HAP-1 (cell line): ENCODE data around the gene E2F2.

ENCODE experiments used
- DNase-seq, 2 experiments: peaks; one replicate each; pipeline ENCODE4 v3.0.0-alpha.2; 2016 to 2020; ENCODE audit warnings: low spot score in 2 of 2
- H3K27me3 ChIP-seq: fragments of 250-450 bp; sonication (Bioruptor Pico); 2 replicates; pipeline ENCODE4 v1.5.1; 2020; ENCODE audit warnings: low read depth, mild to moderate bottlenecking, moderate library complexity
- H3K36me3 ChIP-seq: fragments of 250-450 bp; sonication (Bioruptor Pico); replicated peaks from 2 replicates; pipeline ENCODE4 v1.5.1; 2020; ENCODE audit warnings: mild to moderate bottlenecking
- H3K4me1 ChIP-seq: fragments of 250-450 bp; sonication (Bioruptor Pico); 2 replicates; pipeline ENCODE4 v1.5.1; 2020; ENCODE audit warnings: mild to moderate bottlenecking
- H3K4me3 ChIP-seq: fragments of 250-450 bp; sonication (Bioruptor Pico); 2 replicates; pipeline ENCODE4 v1.5.1; 2020; ENCODE audit warnings: mild to moderate bottlenecking, moderate library complexity
- H3K9me3 ChIP-seq: fragments of 250-450 bp; sonication (Bioruptor Pico); 2 replicates; pipeline ENCODE4 v1.5.1; 2020; ENCODE audit warnings: mild to moderate bottlenecking, moderate library complexity
- in situ Hi-C: fragments of 300-500 bp; cut with MboI; formaldehyde crosslinking; loops from 3 replicates; pipeline ENCODE4 v1.14.3; 2020; ENCODE audit warnings: low sequenced_read_pairs, inconsistent platforms, mixed read lengths

E2F2 gene

DNA sequence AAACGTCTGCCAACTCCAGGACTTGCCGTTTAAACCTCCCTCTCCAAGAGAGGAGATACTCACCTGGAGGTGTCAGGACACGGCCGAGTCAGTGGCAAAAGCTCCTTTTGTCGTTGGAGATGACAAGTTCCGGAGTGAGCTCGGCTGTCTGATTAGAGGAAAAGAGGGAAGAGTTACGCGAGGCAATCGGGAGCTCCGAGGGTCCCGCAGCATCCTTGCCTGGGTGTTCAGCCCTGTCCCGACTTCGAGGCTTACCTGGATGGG lies 27.8 kb upstream of the E2F2 start:
- no peaks in the 10 kb centered on the region for H3K27me3 ChIP-seq
- in situ Hi-C loops = no loop called here
- H3K9me3 ChIP-seq = no peaks in the 10 kb centered on the region
- H3K4me1 ChIP-seq = peaks cover 66% of the 10 kb centered on the region
- peak overlapping the region; percentile 93 for H3K4me3 ChIP-seq
- DNase-seq = no peak
- peaks cover 30% of the 10 kb centered on the region for H3K36me3 ChIP-seq

DNA sequence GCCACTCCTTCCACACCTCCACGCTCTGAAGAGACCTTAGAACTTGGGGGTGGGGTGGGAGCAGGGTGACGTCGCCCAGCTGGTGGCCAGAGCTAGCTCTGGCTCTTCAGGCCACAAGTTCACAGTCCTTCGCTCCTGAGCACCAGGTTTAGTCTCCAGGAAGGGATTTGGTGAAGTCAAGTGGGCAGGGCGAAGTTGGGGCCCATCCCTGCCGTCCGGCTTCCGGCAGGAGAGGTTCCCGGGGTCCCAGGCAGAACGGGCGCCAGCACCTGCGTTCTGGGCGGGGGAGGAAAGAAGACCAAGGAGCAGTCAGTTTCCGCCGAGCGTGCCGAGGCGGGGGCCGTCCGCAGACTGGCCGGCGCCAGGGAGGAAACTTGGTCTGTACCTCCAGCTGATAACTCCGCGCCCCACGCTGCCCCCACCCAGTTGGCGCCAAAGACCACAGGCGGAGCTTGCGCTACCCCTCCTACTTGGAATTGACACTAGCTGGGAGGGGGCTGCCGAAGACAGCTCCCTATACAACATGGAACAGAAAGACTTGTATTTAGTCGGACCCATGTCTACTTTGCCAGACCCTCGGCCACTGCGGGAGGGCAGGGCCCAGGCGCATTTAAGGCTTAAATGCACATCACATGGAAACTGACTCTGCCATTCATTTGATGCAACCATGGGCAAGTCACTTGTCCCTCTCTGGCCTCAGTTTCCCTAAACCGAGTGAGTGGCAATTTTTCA lies 27.3 kb upstream of the E2F2 start:
- H3K4me1 ChIP-seq = peaks cover 63% of the 10 kb centered on the region
- no peaks in the 10 kb centered on the region for H3K27me3 ChIP-seq
- peak overlapping the region; percentile 93 for H3K4me3 ChIP-seq
- no peaks in the 10 kb centered on the region for H3K9me3 ChIP-seq
- peaks cover 30% of the 10 kb centered on the region for H3K36me3 ChIP-seq
- in situ Hi-C loops = no loop called here
- peak; percentile 64 to 82 for DNase-seq

DNA sequence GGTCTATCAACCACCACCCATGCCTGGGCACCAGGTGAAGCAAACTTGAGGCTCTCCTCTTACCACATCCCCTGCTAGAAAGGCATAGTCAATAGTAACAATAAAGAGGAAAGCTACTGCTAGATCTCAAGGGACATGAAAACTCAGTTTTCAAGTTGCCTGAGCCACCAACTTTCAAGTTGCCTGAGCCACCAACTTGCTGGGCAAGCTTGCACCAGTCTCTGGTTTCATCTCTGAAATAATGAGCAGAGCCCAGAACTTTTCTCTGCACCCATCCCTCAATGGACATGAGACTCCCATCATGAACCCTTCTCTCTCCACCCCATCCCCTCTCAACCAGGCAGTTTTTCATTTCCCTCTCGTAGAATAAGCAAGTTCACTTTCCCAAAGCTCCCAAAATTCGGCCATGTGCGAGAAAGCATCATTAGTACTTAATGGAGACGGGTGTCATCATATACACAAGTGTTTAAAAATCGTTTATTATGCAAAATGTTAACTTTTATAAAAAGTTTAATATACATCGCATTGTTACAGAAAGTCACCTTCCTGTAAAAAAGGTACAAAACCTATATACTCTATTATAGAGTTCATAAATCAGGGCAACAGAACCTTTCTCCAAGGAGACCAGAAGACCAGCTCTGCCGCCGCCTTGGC lies 26.6 kb upstream of the E2F2 start:
- no peaks in the 10 kb centered on the region for H3K27me3 ChIP-seq
- in situ Hi-C loops = no loop called here
- H3K4me1 ChIP-seq = peaks cover 56% of the 10 kb centered on the region
- DNase-seq = no peak
- H3K9me3 ChIP-seq = no peaks in the 10 kb centered on the region
- H3K4me3 ChIP-seq = peak overlapping the region; percentile 93
- H3K36me3 ChIP-seq = peaks cover 30% of the 10 kb centered on the region

DNA sequence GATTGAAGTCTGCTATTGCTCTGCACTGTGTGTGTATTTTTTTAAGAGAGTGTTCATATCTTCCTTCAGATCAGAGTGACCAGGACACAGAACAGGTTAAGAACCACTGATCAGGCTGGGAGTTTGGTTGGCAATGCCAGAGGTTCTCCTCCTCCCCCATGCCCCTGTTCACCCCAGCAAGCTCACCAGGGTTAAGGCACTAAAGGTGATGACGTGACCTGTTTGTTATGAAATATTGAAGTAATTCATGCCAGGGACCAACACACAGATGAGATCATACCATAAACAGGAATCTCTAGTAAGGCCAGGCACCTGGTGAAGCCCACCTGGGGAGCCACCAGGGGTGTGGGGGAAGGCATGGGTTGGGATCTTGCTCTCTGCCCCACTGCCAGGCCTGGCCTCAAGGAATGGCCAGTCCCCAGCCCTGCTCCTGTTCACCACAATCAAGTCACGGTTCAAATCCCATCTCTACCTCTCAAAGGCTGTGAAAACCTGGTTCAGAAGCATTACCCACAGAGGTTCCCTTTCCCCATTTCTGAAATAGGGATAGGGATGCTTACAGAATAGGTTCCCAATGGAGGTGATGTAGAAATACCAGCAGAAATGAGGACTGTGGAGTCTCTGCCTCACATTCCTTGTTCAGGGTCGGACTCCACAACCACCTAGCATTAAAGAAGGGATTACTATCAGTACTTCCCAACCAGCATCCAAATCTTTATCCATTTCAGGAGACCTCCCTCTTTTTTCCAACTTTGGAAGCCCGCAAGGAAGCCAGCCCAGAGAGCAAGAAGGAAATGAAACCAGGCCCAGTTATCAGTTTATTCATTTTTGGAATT lies 25.8 kb upstream of the E2F2 start:
- H3K4me3 ChIP-seq = peak overlapping the region; percentile 93
- peak; percentile 32 to 37 for DNase-seq
- no peaks in the 10 kb centered on the region for H3K27me3 ChIP-seq
- H3K36me3 ChIP-seq = peaks cover 30% of the 10 kb centered on the region
- in situ Hi-C loops = no loop called here
- H3K4me1 ChIP-seq = peaks cover 55% of the 10 kb centered on the region
- H3K9me3 ChIP-seq = no peaks in the 10 kb centered on the region

DNA sequence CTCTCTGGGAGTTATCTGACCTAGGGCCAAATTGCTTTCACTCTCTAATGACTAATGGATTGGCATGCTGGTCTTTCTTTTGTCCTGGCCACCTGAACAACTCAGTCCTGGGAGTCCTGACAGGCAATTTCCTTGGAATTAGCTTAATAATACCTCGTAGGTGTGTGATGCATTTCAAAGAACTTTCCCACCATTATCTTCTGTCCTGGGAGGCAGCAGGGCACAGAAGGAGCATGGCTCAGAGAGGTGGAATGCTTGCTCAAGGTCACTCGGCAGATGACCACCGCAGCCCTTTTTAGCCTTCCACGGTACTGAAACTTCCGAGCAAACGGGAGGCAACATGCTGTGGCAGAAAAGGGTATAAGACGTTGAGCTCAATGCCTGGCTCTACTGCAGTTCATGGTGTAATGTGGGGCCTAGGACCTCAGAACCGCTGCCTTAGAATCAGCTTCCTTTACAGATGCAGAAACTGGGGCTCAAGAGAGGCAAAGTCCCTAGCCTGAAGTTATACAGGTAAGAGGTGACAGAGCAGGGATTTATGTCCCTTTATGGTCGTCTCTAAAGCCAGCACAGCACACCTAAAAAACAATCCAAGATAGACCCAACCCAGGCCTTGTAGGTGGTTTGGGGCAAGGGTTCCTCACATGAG lies 25.1 kb upstream of the E2F2 start:
- Histone ChIP-seq H3K27me3 (no peaks in the 10 kb centered on the region), H3K9me3 (no peaks in the 10 kb centered on the region), H3K4me1 (peaks cover 48% of the 10 kb centered on the region), H3K4me3 (peak overlapping the region; percentile 93), H3K36me3 (peaks cover 30% of the 10 kb centered on the region)
- DNase-seq = peak; percentile 63 to 65
- in situ Hi-C loops = no loop called here

DNA sequence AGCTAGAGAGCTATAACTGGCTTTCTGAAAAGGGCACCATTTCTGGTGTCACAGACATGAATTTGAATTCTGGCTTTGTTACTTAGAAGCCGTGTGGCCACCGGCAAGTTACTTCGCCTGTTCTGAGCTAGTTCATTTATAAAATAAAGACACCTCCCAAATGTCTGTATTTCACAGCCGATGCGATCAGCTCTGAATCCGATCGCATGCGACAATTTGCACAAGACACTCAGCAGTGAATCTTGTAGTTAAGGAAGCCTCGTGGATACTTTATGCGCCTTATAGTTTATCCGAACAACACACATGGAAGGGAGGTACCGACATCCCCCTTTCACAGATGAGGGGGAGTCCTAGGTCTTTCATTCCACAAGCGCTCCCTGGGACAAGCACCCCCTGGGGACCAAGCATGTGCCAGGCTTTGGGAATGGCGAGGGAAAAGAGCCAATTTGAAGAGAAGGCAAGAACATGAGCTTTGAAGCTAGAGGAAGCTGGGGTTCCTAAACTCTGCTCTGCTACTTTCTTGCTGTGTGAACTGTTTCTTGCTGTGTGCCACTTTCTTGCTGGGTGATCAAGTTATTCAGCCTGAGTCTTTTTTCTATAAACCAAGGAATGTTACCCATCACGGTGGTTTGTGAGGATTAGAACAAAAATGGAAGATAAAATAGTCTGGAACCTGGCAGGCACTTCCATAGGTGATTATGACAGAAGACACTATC lies 24.4 kb upstream of the E2F2 start:
- in situ Hi-C loops = no loop called here
- H3K27me3 ChIP-seq = no peaks in the 10 kb centered on the region
- H3K9me3 ChIP-seq = no peaks in the 10 kb centered on the region
- peaks cover 30% of the 10 kb centered on the region for H3K36me3 ChIP-seq
- H3K4me3 ChIP-seq = peak overlapping the region; percentile 26
- peaks cover 41% of the 10 kb centered on the region for H3K4me1 ChIP-seq
- DNase-seq = peak in 1 of 2 experiments; percentile 55

DNA sequence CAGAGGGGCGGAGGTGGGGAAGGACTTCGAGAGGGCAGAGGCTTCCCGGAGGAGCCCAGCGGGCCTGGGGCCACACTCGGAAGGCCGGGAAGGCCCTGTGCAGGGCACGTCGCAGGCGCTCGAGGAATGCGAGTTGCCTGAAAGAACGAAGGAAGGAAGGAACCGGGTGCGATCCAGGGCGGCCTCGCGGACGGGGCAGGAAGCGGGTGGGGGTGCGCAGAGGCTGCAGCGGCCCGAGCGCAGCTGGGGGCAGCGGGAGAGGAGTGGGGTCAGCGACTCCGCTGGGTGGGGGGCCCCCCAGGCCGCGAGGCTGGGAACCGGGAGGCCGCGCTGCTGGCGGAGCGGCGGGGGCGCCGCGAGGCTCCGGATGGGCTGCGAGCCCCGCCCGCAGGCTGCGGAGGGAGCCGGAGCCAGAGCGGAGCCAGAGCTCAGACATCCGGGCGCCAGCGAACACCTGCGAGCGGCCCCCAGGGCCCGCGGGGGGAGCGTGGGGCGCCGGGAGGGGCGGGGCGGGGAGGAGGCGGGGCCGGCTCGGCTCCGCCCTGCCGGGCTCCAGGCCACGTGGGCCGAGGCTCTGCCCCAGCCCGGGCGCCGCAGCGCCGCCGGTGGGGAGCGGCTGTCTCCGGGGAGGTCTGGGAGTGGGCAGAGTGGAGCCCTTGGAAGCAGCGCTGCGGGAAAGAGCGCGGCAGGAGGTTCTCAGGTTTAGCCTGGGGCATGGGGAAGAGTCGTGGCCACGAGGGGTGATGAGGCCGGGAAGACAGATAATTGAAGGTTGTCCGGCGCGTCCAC lies 23.6 kb upstream of the E2F2 start:
- in situ Hi-C loops = no loop called here
- DNase-seq = peak; percentile 90 to 94
- H3K9me3 ChIP-seq = no peaks in the 10 kb centered on the region
- H3K36me3 ChIP-seq = peaks cover 30% of the 10 kb centered on the region
- H3K27me3 ChIP-seq = no peaks in the 10 kb centered on the region
- peaks cover 35% of the 10 kb centered on the region for H3K4me1 ChIP-seq
- H3K4me3 ChIP-seq = peak overlapping the region; percentile 30

DNA sequence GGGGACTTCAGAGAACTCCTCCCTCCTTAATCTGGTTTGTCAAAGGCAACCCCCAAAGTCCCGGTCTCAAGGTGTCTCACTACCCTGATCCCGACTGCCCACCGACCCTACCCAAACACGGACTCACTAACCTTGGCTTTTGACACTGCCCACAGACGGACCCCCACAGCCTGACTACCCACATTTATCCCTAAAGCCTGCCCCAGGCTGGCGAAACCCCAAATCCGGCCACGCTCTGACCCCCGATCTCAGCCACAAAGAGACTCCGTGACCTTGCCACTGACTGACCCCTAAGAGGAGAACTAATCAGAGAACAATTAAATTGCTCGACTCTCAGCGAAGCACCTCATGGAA lies 23.1 kb upstream of the E2F2 start:
- H3K36me3 ChIP-seq = peaks cover 28% of the 10 kb centered on the region
- H3K27me3 ChIP-seq = no peaks in the 10 kb centered on the region
- peak in 1 of 2 experiments; percentile 27 for DNase-seq
- in situ Hi-C loops = no loop called here
- peak overlapping the region; percentile 30 for H3K4me3 ChIP-seq
- peaks cover 35% of the 10 kb centered on the region for H3K4me1 ChIP-seq
- no peaks in the 10 kb centered on the region for H3K9me3 ChIP-seq

DNA sequence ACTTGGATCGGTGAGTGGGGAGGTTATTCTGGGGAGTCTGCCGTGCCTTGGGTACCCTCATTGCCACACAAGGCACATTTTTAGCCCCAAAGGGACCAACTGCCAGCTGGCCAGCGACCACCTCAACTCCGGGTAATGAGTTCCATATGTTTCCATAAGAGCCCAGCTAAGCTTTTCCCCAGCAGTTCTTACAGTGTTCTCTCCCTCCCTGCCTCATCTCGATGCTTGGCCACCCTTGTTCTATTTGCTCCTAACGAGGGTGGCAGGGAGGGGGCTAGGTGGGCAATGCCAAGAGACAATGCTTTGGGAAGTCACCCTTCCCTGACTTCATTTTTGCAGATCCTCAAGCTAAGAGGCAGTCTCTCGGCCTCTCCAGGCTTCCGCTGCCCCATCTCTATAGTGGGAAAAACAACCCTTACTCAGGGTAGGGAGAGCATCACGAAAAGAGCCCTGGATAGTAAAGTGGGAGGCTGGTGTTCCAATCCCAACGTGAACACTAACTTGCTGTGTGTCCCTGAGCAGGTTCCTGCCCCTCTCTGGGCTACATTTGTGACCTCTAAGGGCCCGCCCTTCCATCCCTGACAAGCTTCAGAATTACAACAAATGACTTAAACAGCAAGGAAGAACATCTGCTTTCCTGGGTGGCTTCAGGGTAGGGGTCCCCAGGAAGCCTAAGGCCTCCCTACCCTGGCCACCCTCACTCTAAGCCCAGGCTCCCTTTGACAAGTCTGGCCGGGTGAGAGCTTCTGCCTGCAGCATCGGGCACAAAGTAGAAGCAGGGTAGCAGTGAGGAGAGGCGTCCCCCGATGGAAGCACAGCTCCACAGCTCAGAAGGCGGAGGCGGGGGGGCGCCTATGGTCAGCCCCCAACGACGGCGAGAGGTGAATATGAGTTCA lies 22.4 kb upstream of the E2F2 start:
- H3K4me3 ChIP-seq = peak overlapping the region; percentile 30
- peaks cover 22% of the 10 kb centered on the region for H3K36me3 ChIP-seq
- in situ Hi-C loops = no loop called here
- no peak for DNase-seq
- H3K27me3 ChIP-seq = no peaks in the 10 kb centered on the region
- no peaks in the 10 kb centered on the region for H3K9me3 ChIP-seq
- H3K4me1 ChIP-seq = peaks cover 35% of the 10 kb centered on the region

DNA sequence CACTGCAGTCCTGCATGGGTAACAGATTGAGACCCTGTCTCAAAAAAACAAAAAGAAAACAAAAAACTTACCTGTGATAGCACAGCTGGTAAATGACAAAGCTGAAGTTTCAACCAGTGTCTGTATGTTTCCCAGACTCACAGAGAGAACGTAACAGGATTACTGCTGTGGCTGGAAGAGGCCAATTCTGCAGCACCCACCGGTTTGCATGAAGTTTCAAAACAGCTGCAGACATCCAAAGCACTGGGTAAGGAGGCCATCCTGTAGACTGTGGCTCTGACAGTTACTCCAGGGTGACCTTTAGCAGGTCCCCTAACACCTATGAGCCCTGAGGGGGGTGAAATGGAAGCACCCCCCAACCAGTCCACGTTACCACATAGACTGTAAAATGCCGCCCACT lies 20.8 kb upstream of the E2F2 start:
- no peak for DNase-seq
- in situ Hi-C loops = no loop called here
- peaks cover 6% of the 10 kb centered on the region for H3K36me3 ChIP-seq
- no peaks in the 10 kb centered on the region for H3K27me3 ChIP-seq
- H3K4me3 ChIP-seq = no peak overlapping the region
- H3K4me1 ChIP-seq = peaks cover 29% of the 10 kb centered on the region
- no peaks in the 10 kb centered on the region for H3K9me3 ChIP-seq

DNA sequence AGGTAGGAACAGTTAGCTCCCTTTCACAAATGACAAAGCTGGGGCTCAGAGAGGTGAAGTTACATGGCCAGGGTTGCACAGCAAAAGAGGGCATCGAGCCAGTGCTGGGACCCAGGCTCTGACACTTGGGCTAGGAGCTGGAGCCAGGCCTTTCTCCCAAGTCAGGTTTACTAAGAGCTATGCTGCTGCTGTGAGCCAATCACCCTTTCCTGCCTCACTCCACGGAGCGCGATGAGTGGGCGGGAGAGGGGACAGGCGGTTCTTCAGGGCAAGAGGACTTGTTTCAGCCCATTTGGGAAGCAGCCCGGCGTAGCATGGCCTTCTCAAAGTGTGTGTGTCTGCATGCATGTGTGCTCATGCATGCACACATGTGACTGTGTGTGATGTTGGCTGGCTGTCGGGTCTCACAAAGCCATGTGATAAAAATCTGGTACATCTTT lies 17.7 kb upstream of the E2F2 start:
- DNase-seq = no peak
- Histone ChIP-seq H3K9me3 (no peaks in the 10 kb centered on the region), H3K4me1 (peaks cover 5% of the 10 kb centered on the region), H3K27me3 (peaks cover 3% of the 10 kb centered on the region; the same call in 1 of the 2 replicates), H3K4me3 (no peak overlapping the region), H3K36me3 (no peaks in the 10 kb centered on the region)
- in situ Hi-C loops = loop anchor here (10.0 kb wide), 1 partner anchor 206 kb away; no protein-coding TSS in a partner anchor
